Measurements from ENCODE around the gene PTGDS.

DNA sequence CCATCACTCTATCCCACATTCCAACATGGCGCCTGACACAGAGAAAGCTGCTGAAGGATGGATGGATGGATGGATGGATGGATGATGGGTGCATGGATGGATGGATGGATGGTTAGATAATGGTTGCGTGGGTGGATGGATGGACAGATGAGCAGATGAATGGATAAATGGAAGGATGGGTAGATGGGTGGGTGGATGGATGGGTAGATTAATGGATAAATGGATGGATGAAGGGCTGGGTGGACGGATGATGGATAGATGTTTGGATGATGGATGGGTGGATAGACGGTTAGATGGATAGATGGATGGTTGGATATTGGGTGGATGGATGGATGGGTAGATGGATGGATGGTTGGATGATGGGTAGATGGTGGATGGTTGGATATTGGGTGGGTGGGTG lies 20.7 kb upstream of the PTGDS start:
- TF ChIP-seq, protein P1, sequence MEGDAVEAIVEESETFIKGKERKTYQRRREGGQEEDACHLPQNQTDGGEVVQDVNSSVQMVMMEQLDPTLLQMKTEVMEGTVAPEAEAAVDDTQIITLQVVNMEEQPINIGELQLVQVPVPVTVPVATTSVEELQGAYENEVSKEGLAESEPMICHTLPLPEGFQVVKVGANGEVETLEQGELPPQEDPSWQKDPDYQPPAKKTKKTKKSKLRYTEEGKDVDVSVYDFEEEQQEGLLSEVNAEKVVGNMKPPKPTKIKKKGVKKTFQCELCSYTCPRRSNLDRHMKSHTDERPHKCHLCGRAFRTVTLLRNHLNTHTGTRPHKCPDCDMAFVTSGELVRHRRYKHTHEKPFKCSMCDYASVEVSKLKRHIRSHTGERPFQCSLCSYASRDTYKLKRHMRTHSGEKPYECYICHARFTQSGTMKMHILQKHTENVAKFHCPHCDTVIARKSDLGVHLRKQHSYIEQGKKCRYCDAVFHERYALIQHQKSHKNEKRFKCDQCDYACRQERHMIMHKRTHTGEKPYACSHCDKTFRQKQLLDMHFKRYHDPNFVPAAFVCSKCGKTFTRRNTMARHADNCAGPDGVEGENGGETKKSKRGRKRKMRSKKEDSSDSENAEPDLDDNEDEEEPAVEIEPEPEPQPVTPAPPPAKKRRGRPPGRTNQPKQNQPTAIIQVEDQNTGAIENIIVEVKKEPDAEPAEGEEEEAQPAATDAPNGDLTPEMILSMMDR (IDR thresholded peaks at IDR 0.05 in 8 of 11, conservative IDR thresholded peaks at IDR 0.05 in 3 of 11): no peak
- TF ChIP-seq POLR2A (IDR thresholded peaks at IDR 0.05) (no peak), POLR2AphosphoS5 (IDR thresholded peaks at IDR 0.05) (no peak)
